Activated CD8-positive, alpha-beta memory T cell treated with anti-CD3 and anti-CD28 coated beads for 24 hours (primary cell): Measurements from ENCODE around the gene GRM4.
A peak's percentile ranks its signal among the peaks of the same experiment; 100 is the strongest.

ENCODE experiments used
- DNase-seq: peaks from one replicate; pipeline ENCODE4 v3.0.0-alpha.2; 2020

GRM4 gene

GRCh38 chr6:34142061-34142998 lies 3.6 kb downstream of the GRM4 start:
- no peak for DNase-seq

DNA sequence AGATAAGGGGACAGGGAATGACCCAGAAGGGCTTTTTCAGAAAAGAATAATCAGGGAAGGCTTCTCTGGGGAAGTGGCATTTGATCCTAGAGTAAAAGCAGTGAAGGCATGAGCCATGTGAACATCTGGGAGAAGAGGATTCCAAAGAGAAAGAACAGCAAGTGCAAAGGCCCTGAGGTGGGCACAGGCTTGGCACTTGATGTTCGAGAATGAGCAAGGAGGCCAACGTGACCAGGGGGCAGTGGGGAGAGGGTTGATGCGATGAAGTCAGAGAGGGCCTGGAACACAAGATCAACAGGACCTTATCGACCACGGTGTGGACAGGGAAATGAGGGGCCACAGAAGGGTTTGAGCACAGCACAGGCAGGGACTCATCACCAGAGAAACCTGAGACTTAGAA lies 5.8 kb downstream of the GRM4 start:
- DNase-seq = no peak

DNA sequence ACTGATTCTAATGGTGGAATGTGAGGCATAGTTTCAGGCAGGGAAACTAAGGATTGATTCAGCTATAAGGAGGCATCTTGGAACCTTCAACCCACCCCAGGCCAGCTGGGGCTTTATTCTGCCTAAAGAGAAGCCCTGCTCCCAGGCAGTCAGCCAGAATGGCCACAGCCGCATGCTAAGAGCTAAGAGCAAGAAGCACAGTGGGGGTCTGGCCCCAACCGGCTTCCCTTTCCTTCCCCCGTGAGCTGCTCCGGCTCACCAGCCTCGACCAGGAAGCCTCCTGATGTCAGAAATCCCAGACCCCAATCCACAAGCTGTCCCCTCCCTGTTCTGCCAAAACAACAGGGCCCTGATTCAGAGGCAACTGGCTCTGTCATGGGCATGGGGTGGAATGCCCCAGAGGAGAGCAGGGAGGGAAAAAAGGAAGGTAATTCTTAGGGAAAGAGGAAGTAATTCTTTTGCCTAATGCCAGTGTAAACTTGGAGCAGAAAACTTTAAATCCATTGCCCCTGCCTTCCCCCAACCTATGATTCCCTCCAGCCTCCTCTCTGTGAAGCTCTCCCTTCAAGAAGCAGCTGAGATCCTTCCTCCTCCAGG lies 6.9 kb downstream of the GRM4 start:
- no peak for DNase-seq

- DNase-seq = no peak
These were observed 7.7 kb downstream of the GRM4 start for GRCh38 chr6:34138191-34138590.

GRCh38 chr6:34135541-34135940 lies 10.3 kb downstream of the GRM4 start:
- no peak for DNase-seq

GRCh38 chr6:34132486-34133185 lies 13.3 kb downstream of the GRM4 start:
- peak; percentile 65 for DNase-seq

DNA sequence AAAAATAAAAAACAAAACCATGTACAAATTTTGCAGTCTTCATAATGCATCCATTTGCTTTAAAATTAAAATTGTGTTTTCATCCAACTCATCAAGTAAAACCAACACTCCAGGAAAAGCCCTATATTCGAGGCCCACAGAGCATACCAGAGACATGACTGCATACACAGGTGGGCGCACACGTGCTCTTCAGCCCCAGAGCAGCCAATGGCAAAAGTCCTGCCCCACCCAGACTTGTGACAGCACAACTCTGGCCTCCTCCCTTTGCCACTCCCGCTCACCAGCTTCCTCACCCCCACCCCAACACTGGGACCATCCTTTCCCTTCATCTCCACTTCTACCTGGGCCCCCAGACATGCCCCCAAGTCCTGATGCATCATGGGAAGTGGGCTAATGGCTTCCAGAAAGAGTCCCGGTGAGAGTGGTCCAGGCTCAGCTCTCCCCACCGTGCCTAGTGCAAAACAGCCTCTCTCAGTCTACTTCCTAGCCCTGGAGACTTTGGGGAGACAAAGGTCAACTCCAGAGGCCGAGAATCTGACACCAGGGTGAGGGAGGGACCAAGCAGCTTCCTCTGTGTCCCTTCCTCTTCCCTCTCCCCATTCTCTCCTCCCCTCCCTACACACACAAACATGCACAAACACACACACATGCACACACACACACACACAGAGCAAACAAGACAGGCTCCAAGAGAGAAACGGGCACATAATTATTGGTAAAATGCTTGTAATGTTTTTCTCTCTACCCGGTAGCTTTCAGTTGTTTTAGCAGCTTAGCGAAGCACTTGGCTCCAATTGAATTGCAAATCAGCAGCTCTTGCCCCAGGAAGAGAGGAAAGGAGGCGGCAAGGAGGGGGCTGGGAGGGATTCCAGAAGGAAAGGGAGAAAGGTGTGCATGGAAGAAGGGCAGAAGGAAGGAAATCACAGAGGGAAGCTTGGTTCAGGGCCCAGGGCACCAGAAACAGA lies 14.3 kb downstream of the GRM4 start:
- DNase-seq = no peak

DNA sequence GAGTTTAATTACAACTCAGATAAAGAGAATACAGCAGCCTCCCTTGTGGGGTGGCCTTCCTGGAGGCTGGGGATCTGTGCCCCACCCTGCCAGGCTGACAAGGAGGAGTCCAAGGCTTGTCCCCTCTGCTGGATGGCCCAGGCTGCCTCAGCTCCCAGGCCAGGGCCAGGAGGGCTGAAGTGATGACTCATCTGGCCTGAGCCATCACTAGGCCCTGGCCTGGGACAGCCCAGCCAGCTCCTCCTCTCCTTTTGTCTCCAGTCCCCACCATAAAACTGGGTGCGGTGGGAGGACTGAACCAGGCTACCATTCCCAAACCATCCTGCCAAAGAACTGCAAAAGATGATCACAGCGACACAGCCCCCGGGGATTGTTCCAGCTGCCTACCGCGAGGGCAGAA lies 15.0 kb downstream of the GRM4 start:
- no peak for DNase-seq

DNA sequence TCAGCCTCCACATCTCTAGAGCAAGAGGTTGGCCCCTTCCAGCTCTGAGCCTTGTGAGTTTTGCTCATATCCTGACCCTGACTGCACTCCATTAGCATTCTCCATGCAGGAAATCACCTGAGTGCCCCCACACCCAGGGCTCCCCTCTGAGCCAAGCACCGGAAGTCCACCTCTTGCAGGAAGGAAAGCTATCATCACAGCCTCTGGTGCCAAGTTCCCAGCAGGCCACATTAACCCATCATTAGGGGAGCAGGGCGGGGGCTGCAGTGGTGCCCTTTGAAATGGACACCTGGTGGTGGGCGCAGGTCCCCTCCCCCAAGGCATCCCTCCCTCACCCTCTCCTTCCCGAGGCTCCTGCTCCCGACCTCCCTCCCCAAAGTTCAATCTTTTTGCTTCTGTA lies 16.1 kb downstream of the GRM4 start:
- no peak for DNase-seq

- DNase-seq = no peak
These were observed 17.8 kb downstream of the GRM4 start for GRCh38 chr6:34128045-34128444.

GRCh38 chr6:34126419-34126818 lies 19.5 kb downstream of the GRM4 start:
- no peak for DNase-seq

DNA sequence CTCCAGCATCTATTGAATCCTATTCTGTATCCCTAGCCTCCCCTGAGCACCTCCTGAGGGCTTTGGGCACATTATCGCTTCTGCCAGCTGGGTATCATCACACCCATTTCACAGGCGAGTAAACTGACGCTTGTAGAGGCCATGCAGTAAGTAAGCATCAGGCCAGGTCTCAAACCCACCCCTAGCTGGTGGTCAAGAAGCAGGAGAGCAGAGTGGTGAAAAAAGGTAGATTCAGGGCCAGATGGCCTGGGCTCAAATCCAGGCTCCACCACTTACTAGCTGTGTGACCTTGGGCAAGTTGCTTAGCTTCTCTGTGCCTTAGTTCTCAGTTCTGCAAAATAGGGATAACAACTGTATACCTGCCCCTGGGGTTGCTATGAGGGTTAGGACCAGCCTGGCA lies 19.9 kb downstream of the GRM4 start:
- DNase-seq = no peak

- no peak for DNase-seq
These were observed 24.8 kb downstream of the GRM4 start for GRCh38 chr6:34120953-34121675.

DNA sequence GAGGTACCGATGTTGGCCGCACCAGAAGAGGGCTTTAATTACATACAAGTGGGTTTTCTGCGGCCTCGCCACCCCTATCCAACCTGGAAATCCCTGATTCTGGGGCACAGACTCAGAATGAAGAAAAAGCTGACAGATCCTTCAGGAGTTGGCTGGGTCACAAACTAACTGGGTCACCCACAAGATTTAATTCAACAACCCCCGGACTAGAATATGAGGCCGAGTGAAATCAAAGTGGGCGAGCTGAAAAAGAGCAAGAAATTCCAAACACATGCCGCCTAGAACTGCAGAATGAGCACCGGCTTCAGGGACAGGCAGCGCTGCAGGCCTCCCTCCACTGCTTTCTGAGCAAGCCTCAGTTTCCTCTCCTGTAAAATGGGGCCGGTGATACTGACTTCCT lies 30.0 kb downstream of the GRM4 start:
- no peak for DNase-seq

DNA sequence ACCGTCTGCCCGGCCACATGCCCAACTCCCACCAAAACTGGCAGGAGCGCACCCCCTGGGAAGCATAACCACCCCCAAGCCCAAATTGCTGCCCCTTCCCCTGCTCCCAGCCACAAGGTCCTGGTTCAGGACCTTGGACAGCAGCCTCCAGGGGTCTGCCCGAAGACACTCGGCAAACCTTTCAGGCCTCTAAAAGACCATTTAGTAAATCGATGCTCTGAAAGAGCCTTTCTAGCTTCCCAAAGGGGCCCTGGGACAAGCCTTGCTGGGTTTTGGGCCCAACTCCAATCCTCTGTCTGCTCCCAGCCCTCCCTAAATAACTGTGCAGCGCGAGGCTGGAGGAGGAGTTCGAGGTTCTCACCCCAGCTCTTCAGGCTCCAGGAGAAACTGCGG lies 30.5 kb downstream of the GRM4 start:
- peak; percentile 59 for DNase-seq

DNA sequence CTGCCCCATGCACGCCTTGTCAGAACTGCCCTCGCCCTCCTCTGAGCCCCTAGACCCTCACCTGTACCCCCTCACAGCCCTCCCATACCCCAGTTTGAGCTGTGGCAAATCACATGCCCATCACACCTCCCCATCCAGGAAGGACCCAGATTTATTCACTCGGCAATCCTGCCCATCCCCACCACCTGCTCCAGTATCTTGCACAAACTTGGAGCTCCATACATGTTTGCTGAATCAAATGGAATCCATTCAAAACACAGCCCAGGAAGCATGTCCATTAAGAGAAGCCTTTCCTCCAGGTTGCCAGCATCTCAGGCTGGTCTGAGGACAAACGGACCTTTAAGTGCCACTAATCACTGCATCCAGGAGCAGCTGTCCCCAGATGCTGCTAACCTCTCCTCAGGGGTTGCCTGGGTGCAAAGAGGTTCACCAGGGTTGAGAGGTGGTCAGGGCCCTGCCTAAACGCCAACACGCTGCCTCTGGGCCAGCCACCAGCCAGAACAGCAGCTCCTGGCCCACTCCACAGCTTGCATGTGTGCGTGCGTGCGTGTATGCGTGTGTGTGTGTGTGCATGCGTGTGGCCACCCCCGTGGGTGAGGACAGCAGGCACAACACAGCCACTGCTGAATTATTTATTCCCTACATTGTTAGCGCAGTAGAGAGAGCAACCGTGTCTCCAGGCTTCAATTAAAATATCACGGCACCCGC lies 31.0 kb downstream of the GRM4 start:
- no peak for DNase-seq

- no peak for DNase-seq
These were observed 32.4 kb downstream of the GRM4 start for GRCh38 chr6:34113532-34113931.

DNA sequence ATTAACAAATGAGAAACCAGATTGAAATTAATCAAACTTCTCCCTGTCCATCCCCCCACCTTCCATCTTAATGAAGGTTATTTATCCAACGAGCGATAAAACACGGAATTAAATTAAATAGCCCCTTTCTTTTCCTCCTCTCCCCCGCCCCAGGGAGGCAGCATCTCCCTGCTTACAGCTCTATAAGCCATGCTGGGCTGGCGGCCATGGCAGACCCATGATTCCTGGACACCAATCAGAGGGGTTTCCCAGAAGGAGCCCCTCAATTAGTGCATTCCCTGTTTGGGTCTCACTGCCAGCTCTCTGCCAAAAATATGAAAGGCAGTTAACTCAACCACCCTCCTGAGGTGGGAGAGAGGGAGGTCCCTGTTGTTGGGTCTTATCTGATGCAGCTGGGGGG lies 33.8 kb downstream of the GRM4 start:
- DNase-seq = no peak

- DNase-seq = no peak
These were observed 35.3 kb downstream of the GRM4 start for GRCh38 chr6:34110610-34111009.

DNA sequence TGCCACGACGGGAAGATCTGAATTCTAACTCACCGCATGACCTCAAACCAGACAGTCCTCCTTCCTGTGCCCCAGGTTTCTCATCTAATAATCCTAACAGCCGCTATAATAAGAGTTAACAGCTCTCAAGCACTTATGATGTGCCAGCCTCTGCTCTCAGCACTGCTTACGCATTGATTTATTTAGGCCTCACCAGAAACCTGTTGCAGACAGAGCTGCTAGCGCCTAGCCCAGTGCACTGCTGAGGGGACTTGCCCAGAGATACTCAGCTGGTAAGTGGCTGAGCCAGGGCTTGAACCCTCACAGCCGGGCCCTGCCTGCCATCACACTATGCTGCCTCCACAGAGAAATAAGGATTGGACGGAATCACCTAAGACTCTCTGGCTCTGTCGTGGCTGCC lies 37.7 kb downstream of the GRM4 start:
- no peak for DNase-seq

- no peak for DNase-seq
These were observed 39.0 kb downstream of the GRM4 start for GRCh38 chr6:34106900-34107299.
